ENCODE results near the gene TADA3. TPM values are rescaled to one million over a fixed set of nuclear protein-coding genes. Genes with fewer than 3 reads are reported as not detected.

Gene TADA3
- total and polyA plus RNA-seq, 2 of the 4 experiments (the other 2 are of a cell fraction): 68.0 to 83.0 TPM

- Histone ChIP-seq H3K27me3 (ENCODE audit: control insufficient read depth, insufficient read depth, low read length) (no peaks in the 10 kb centered on the region), H2BK5ac (ENCODE audit: low read depth, low read length, poor library complexity, severe bottlenecking) (no peak overlapping the region), H4K5ac (ENCODE audit: low read depth, low read length) (no peak overlapping the region), H4K8ac (ENCODE audit: low read depth in 2 of 2, low read length in 2 of 2) (no peak overlapping the region), H3K56ac (ENCODE audit: extremely low read depth, insufficient read depth, low read length) (no peak overlapping the region), H3K9ac (ENCODE audit: low read depth, low read length) (no peak overlapping the region), H2AK5ac (ENCODE audit: low read depth, low read length) (no peak overlapping the region), H3K9me1 (ENCODE audit: insufficient read depth, low read length) (no peaks in the 10 kb centered on the region), H3K4me2 (ENCODE audit: low read depth, low read length) (no peak overlapping the region), H3K4ac (ENCODE audit: low read depth, low read length) (no peak overlapping the region), H3K14ac (replicated peaks; ENCODE audit: low read depth, low read length) (no peak overlapping the region), H2BK120ac (ENCODE audit: low read depth, low read length) (no peak overlapping the region), H3K18ac (ENCODE audit: low read depth, low read length) (no peak overlapping the region), H2AFZ (replicated peaks; ENCODE audit: low read length, poor library complexity) (no peak overlapping the region), H2BK15ac (ENCODE audit: low read depth, low read length) (no peak overlapping the region), H3K4me3 (ENCODE audit: insufficient read depth, low read depth, low read length) (no peak overlapping the region), H2AK9ac (replicated peaks; ENCODE audit: low read depth, low read length, poor library complexity) (no peak overlapping the region), H4K91ac (ENCODE audit: insufficient read depth, low read depth, low read length) (no peak overlapping the region), H3K9me3 (ENCODE audit: control insufficient read depth, insufficient read depth, low read length) (no peaks in the 10 kb centered on the region), H4K20me1 (ENCODE audit: insufficient read depth, low read length) (no peaks in the 10 kb centered on the region; the same call in 1 of the 2 replicates), H3K36me3 (ENCODE audit: control insufficient read depth, insufficient read depth, low read length) (peaks cover 46% of the 10 kb centered on the region), H3K79me1 (ENCODE audit: low read depth in 1 of 2, low read length in 2 of 2) (peaks cover 9 to 25% of the 10 kb centered on the region in 2 experiments), H3K4me1 (ENCODE audit: control insufficient read depth, insufficient read depth, low read length) (no peaks in the 10 kb centered on the region), H3K27ac (ENCODE audit: insufficient read depth, low read length) (no peak overlapping the region), H3K23ac (ENCODE audit: low read depth, low read length) (no peak overlapping the region), H2BK20ac (ENCODE audit: low read depth, low read length) (no peak overlapping the region)
- TF ChIP-seq, protein P1, sequence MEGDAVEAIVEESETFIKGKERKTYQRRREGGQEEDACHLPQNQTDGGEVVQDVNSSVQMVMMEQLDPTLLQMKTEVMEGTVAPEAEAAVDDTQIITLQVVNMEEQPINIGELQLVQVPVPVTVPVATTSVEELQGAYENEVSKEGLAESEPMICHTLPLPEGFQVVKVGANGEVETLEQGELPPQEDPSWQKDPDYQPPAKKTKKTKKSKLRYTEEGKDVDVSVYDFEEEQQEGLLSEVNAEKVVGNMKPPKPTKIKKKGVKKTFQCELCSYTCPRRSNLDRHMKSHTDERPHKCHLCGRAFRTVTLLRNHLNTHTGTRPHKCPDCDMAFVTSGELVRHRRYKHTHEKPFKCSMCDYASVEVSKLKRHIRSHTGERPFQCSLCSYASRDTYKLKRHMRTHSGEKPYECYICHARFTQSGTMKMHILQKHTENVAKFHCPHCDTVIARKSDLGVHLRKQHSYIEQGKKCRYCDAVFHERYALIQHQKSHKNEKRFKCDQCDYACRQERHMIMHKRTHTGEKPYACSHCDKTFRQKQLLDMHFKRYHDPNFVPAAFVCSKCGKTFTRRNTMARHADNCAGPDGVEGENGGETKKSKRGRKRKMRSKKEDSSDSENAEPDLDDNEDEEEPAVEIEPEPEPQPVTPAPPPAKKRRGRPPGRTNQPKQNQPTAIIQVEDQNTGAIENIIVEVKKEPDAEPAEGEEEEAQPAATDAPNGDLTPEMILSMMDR (conservative IDR thresholded peaks at IDR 0.05; ENCODE audit: low read depth, low read length): no peak
- TF ChIP-seq BHLHE40 (IDR thresholded peaks at IDR 0.05; ENCODE audit: low read depth, low read length) (no peak), POLR2A (IDR thresholded peaks at IDR 0.05; ENCODE audit: low read depth, low read length) (no peak), CHD1 (IDR thresholded peaks at IDR 0.05; ENCODE audit: low read depth, low read length) (no peak), RFX5 (IDR thresholded peaks at IDR 0.05; ENCODE audit: low read depth, low read length) (no peak), MXI1 (IDR thresholded peaks at IDR 0.05; ENCODE audit: borderline replicate concordance, low read depth, low read length) (no peak), RAD21 (IDR thresholded peaks at IDR 0.05; ENCODE audit: low read length) (no peak), SMC3 (IDR thresholded peaks at IDR 0.05; ENCODE audit: low read depth, low read length) (no peak), MAFK (IDR thresholded peaks at IDR 0.05; ENCODE audit: low read depth, low read length) (no peak), ELK1 (IDR thresholded peaks at IDR 0.05; ENCODE audit: borderline replicate concordance, low read depth, low read length) (no peak), RCOR1 (IDR thresholded peaks at IDR 0.05; ENCODE audit: insufficient replicate concordance, low read length) (no peak)
- in situ Hi-C loops (cut with MboI; ENCODE audit: low sequenced_read_pairs): no loop called here
- dilution Hi-C loops (cut with HindIII; ENCODE audit: low sequenced_read_pairs, unreplicated experiment): no loop called here
- intact Hi-C loops (cut with micrococcal nuclease): no loop called here
- DNase-seq: no peak
- 100% methylated on average over 1 of the region's 4 CpGs; no CpG with 5 or more reads in 1 of the 2 experiments for WGBS, 2 experiments (ENCODE audit: extremely low coverage in 2 of 2, insufficient read length in 1 of 2)
- no TSS peak for BruUV-seq (replicated peaks)
- ChIA-PET CTCF (no interaction called here), POLR2A (ENCODE audit: unreplicated experiment) (no interaction called here)
- ATAC-seq (ENCODE audit: low read depth): no peak
Measured at GRCh38 chr3:9838856-9839255, 46.6 kb upstream of the TADA3 start.

Data from IMR-90 (cell line).